ENCODE results near the gene RCSD1.

RCSD1 gene

DNA sequence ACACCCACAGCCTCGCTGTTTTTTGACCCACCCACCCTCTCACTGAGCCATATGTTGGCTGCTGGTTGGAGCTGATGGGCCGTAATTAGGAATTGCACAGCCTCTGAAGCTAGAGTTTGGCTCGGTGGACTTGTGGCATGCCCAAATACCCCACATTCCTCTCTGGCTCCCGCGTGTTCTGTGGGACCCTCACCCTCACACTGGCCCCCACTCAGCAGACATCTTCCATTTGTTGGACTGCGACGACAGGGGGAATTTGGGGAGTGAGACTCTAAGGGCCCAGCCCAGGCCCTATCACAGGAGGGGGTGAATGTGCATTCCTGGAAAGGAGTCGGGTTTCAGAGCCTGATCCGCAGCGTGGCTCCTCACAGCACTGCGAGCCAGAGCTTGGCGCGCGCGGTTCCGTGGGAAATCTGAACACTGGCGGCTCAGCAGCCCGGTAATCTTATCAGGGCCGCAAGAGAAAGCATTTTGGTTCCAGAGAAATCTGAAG lies 5.2 kb downstream of the RCSD1 start:
- Histone ChIP-seq H3K27ac (ENCODE audit: low read depth, low read length) (no peak overlapping the region), H3K4me1 (ENCODE audit: control insufficient read depth, insufficient read depth, low read length) (no peaks in the 10 kb centered on the region)

DNA sequence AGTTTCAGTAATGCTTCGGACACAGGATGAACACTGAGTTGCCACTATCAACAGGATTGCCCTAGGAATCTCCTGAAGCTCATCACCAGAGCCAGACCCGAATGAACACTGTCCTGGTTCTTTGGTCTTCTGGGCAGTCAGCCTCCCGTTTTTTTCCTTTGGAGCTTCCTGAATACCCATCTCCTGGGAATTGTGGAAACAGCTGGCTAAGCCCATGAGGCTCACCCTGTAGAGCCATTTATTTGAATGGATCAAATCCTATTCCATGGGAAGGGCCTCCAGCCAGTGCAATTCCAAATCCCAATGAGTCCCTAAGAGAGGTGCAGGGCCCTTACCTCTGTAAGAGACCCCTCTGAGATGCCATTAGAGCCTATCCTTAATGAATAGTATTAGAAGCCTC lies 5.9 kb downstream of the RCSD1 start:
- H3K4me1 ChIP-seq (ENCODE audit: control insufficient read depth, insufficient read depth, low read length), result no peaks in the 10 kb centered on the region
- H3K4me3 ChIP-seq (ENCODE audit: low read length), result no peak overlapping the region
- no peaks in the 10 kb centered on the region for H3K27me3 ChIP-seq (ENCODE audit: control insufficient read depth, insufficient read depth, low read length)
- no peak overlapping the region for H3K9ac ChIP-seq (ENCODE audit: low read length)
- no peak overlapping the region for H3K27ac ChIP-seq (ENCODE audit: low read depth, low read length)
- H3K36me3 ChIP-seq (ENCODE audit: control insufficient read depth, insufficient read depth, low read length), result no peaks in the 10 kb centered on the region

More for the DNA sequence above, 5.2 kb downstream of the RCSD1 start:
- Histone ChIP-seq H3K27me3 (ENCODE audit: control insufficient read depth, insufficient read depth, low read length) (no peaks in the 10 kb centered on the region), H3K9ac (ENCODE audit: low read length) (no peak overlapping the region), H3K36me3 (ENCODE audit: control insufficient read depth, insufficient read depth, low read length) (no peaks in the 10 kb centered on the region), H3K4me3 (ENCODE audit: low read length) (no peak overlapping the region)

DNA sequence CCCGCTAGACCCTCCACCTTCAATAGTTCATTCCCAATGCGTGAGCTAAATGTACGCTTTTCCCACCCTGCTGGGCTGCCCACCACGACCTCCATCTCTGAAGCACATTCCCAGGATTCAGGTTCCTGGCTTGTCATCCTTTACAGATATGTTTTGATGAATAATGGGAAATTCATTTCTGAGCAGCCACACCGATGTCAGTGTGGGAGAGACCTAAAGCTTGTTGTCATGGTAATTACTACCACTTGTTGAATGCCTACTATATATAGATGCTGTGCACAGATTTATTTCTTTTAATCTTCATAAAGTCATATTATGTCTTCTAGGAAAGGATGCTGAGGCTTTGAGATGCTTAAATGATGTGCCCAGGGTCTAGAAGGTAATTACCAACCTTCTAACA lies 8.0 kb downstream of the RCSD1 start:
- Histone ChIP-seq H3K27me3 (ENCODE audit: control insufficient read depth, insufficient read depth, low read length) (no peaks in the 10 kb centered on the region), H3K9ac (ENCODE audit: low read length) (no peak overlapping the region), H3K36me3 (ENCODE audit: control insufficient read depth, insufficient read depth, low read length) (peaks cover 2% of the 10 kb centered on the region), H3K4me1 (ENCODE audit: control insufficient read depth, insufficient read depth, low read length) (no peaks in the 10 kb centered on the region), H3K4me3 (ENCODE audit: low read length) (no peak overlapping the region), H3K27ac (ENCODE audit: low read depth, low read length) (no peak overlapping the region)

DNA sequence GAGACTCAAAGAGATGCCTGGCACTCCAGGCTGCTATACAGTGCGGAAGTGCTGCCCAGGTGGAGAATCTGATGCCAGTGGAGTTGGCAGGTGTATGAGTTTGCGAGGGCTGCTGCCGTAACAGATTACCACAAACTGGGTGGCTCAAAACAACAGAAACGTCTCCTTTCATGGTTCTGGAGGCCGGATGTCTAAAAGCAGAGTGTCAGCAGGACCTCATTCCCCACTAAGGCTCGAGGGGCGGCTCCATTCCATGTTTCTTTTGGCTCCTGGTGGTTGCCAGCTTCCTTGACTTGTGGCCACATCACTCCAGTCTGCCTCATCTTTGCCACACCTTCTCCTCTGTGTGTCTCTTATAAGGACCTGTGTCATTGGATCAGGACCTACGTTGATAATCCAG lies 10.0 kb downstream of the RCSD1 start:
- Histone ChIP-seq H3K27ac (ENCODE audit: low read depth, low read length) (no peak overlapping the region), H3K9ac (ENCODE audit: low read length) (no peak overlapping the region), H3K36me3 (ENCODE audit: control insufficient read depth, insufficient read depth, low read length) (peaks cover 2% of the 10 kb centered on the region), H3K27me3 (ENCODE audit: control insufficient read depth, insufficient read depth, low read length) (no peaks in the 10 kb centered on the region), H3K4me3 (ENCODE audit: low read length) (no peak overlapping the region), H3K4me1 (ENCODE audit: control insufficient read depth, insufficient read depth, low read length) (no peaks in the 10 kb centered on the region)

DNA sequence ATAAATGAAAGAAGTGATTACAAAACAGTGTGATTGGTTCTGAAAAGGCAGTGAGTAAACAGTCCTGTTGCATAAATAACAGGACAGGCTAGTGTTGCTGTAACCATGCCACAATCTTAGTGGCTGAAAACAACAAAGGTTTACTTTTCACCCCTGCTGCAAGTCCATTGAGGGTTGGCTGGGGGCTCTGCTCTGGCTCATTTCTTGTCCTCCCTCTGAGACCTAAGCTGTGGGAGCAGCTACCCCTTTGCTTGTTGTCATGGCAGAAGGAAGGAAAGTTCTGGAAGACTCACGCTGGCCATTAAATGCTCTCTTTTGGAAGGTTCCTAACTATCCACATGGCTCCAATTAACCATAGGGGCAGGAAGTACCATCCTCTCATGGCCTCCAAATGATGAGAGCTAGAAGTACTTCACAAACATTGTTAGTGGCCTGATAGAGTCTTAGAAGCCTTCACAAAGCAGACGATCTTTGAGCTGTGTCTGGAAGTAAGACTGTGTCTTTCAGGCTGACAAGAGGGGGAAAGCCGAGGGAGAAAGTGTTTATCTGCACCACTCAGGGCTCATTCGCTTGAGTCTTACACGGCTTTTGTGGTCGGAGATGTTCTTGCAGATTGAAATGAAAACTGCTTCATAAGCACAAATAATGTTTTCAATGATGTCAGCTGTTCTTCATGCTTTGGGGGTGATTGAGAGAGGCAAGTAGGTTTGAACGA lies 11.9 kb downstream of the RCSD1 start:
- H3K27ac ChIP-seq (ENCODE audit: low read depth, low read length), result no peak overlapping the region
- H3K9ac ChIP-seq (ENCODE audit: low read length), result no peak overlapping the region
- no peak overlapping the region for H3K4me3 ChIP-seq (ENCODE audit: low read length)
- peaks cover 2% of the 10 kb centered on the region for H3K36me3 ChIP-seq (ENCODE audit: control insufficient read depth, insufficient read depth, low read length)
- H3K4me1 ChIP-seq (ENCODE audit: control insufficient read depth, insufficient read depth, low read length), result no peaks in the 10 kb centered on the region
- H3K27me3 ChIP-seq (ENCODE audit: control insufficient read depth, insufficient read depth, low read length), result no peaks in the 10 kb centered on the region

DNA sequence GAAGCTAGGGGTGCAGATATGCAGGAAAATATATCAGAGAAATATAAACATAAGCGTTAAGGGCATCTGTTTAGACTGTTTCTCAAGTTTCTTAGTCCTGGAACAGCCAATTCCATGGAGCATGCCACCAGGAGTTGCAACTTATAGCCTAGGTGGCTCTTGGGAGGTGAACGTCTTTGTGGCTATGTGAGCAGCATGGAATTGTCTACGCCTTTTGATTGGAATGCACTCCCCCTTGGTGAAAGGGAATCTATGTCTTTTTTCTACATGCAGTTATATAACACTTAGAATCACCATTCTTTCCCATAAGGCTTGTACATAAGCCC lies 12.4 kb downstream of the RCSD1 start:
- peaks cover 2% of the 10 kb centered on the region for H3K36me3 ChIP-seq (ENCODE audit: control insufficient read depth, insufficient read depth, low read length)
- no peaks in the 10 kb centered on the region for H3K27me3 ChIP-seq (ENCODE audit: control insufficient read depth, insufficient read depth, low read length)
- no peak overlapping the region for H3K4me3 ChIP-seq (ENCODE audit: low read length)
- H3K4me1 ChIP-seq (ENCODE audit: control insufficient read depth, insufficient read depth, low read length), result no peaks in the 10 kb centered on the region
- H3K27ac ChIP-seq (ENCODE audit: low read depth, low read length), result no peak overlapping the region
- no peak overlapping the region for H3K9ac ChIP-seq (ENCODE audit: low read length)

DNA sequence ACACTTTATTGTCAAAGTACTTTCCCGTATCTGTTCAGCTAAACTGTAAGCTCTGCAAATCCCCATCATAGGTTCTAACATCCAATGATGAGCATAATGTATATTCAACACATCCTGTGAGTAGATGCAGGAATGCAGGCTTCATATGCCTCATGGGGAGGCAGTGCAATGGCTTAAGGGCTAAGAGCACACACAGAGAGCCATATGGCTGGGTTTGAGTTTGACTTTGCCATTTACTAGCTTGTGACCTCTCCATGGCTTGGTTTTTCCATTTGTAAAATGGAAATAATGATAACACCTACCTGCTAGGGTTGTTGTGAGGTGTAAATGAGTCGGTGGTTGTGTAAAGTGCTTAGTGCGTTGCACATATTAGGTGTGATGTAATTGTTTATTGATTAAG lies 13.4 kb downstream of the RCSD1 start:
- Histone ChIP-seq H3K9ac (ENCODE audit: low read length) (no peak overlapping the region), H3K27me3 (ENCODE audit: control insufficient read depth, insufficient read depth, low read length) (no peaks in the 10 kb centered on the region), H3K27ac (ENCODE audit: low read depth, low read length) (no peak overlapping the region), H3K36me3 (ENCODE audit: control insufficient read depth, insufficient read depth, low read length) (peaks cover 2% of the 10 kb centered on the region), H3K4me1 (ENCODE audit: control insufficient read depth, insufficient read depth, low read length) (no peaks in the 10 kb centered on the region), H3K4me3 (ENCODE audit: low read length) (no peak overlapping the region)

DNA sequence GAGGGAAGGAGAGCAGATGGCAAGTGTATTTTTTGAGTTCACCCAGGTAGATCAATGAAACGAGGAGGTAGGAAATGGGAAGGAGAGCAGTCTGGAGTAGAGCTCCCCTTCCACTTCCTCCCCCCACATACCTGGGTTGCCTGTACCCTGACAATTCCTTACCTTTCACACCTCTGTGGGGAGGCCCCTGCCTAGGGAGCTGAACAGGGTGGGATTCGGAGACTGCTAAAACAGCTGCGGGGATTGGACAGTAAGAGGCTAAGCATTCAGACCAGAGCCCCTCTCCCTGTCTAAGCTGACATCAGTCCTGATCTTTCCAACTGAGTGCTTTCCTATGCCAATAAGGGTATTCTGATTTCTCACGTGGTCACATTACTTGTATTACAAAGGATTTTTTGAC lies 14.5 kb downstream of the RCSD1 start:
- H3K4me3 ChIP-seq (ENCODE audit: low read length), result no peak overlapping the region
- H3K36me3 ChIP-seq (ENCODE audit: control insufficient read depth, insufficient read depth, low read length), result peaks cover 2% of the 10 kb centered on the region
- H3K27me3 ChIP-seq (ENCODE audit: control insufficient read depth, insufficient read depth, low read length), result no peaks in the 10 kb centered on the region
- no peak overlapping the region for H3K27ac ChIP-seq (ENCODE audit: low read depth, low read length)
- no peak overlapping the region for H3K9ac ChIP-seq (ENCODE audit: low read length)
- H3K4me1 ChIP-seq (ENCODE audit: control insufficient read depth, insufficient read depth, low read length), result peaks cover 2% of the 10 kb centered on the region

DNA sequence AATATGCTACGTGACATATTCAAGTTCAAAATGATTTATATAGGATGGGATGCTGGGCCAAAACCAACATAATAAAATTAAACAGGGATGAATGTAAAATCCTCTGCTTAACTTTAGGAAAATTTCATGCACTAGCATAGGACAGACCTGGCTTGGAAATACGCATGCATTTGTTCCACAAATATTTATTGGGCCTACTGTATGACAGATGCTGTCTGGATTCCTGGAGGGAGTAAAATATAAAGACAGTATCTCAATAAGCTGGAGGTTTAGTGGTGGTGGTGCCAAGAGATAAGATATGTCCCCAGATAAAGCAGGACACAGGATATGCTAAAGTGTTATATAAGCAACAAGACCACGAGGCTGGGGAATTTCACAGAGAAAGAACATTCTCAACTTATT lies 15.1 kb downstream of the RCSD1 start:
- H3K27ac ChIP-seq (ENCODE audit: low read depth, low read length), result no peak overlapping the region
- peaks cover 2% of the 10 kb centered on the region for H3K4me1 ChIP-seq (ENCODE audit: control insufficient read depth, insufficient read depth, low read length)
- H3K27me3 ChIP-seq (ENCODE audit: control insufficient read depth, insufficient read depth, low read length), result no peaks in the 10 kb centered on the region
- no peak overlapping the region for H3K9ac ChIP-seq (ENCODE audit: low read length)
- H3K36me3 ChIP-seq (ENCODE audit: control insufficient read depth, insufficient read depth, low read length), result peaks cover 2% of the 10 kb centered on the region
- no peak overlapping the region for H3K4me3 ChIP-seq (ENCODE audit: low read length)

DNA sequence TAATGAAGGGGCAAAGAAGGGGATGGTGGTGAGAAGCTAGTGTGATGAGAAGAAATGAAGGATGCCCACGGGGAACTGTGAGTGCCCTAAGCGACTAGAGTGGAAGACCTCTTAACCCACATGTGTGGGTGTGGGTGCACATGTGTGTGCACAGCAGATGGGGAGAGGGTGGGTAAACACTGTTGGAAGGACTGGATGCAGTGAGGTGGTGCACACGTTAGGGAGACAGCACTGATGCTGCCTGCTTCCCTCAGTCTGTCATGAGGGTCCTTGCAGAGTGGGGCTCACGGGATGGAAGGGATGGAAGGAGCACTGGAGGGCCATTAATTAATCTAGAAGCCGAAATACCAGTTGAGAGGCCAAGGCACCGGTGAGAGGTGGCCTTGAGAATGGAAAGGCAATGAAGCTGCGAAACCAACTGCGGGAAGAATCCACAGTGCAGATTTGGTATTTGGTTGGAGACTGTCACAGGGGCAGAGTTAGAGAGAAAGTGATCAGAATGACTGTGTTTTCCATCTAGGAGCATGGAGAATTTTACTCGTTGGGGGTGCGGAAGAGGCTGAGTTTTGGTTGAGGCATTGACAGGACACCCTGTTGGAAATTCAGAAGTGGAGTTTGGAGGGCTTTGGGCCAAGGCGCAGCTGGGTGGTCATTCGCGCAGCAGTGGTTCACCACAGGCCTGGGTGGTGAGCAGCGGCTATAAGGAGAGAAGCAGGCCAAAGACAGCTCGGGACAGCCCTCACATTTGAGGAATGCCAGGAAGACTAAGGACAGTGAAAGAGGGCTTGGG lies 15.8 kb downstream of the RCSD1 start:
- no peak overlapping the region for H3K27ac ChIP-seq (ENCODE audit: low read depth, low read length)
- H3K9ac ChIP-seq (ENCODE audit: low read length), result no peak overlapping the region
- H3K4me3 ChIP-seq (ENCODE audit: low read length), result no peak overlapping the region
- H3K4me1 ChIP-seq (ENCODE audit: control insufficient read depth, insufficient read depth, low read length), result peaks cover 2% of the 10 kb centered on the region
- H3K27me3 ChIP-seq (ENCODE audit: control insufficient read depth, insufficient read depth, low read length), result no peaks in the 10 kb centered on the region
- H3K36me3 ChIP-seq (ENCODE audit: control insufficient read depth, insufficient read depth, low read length), result peaks cover 2% of the 10 kb centered on the region

DNA sequence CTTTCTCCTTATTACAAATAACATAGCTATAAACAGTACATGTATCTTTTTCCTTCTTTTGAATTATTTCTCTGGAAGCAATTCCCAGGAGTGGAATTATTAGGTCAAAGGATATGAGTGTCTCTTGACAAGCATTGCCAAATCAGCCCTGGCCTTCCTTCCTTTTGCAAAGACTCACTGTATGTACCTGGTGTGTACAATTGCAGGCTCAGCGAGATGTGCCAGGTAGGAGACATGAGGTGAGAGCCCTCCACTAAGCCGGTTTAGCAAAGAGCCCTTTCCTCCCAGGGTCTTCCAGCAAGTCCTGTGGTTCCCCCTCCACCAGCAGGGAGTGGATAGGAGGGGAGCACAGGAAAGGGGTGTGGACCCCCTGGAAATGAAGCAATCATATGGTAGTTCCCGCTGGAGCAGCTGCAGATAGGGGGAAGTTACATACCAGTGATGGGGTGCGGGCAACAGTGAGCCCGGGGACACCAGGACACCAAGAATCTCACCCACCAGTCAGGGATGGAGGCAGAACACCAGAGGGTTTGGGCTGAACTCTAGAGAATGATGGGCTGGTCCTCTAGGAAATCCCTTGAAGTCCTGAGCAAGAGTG lies 18.3 kb downstream of the RCSD1 start:
- Histone ChIP-seq H3K4me3 (ENCODE audit: low read length) (no peak overlapping the region), H3K27ac (ENCODE audit: low read depth, low read length) (no peak overlapping the region), H3K9ac (ENCODE audit: low read length) (no peak overlapping the region), H3K36me3 (ENCODE audit: control insufficient read depth, insufficient read depth, low read length) (no peaks in the 10 kb centered on the region), H3K27me3 (ENCODE audit: control insufficient read depth, insufficient read depth, low read length) (no peaks in the 10 kb centered on the region), H3K4me1 (ENCODE audit: control insufficient read depth, insufficient read depth, low read length) (peaks cover 2% of the 10 kb centered on the region)

DNA sequence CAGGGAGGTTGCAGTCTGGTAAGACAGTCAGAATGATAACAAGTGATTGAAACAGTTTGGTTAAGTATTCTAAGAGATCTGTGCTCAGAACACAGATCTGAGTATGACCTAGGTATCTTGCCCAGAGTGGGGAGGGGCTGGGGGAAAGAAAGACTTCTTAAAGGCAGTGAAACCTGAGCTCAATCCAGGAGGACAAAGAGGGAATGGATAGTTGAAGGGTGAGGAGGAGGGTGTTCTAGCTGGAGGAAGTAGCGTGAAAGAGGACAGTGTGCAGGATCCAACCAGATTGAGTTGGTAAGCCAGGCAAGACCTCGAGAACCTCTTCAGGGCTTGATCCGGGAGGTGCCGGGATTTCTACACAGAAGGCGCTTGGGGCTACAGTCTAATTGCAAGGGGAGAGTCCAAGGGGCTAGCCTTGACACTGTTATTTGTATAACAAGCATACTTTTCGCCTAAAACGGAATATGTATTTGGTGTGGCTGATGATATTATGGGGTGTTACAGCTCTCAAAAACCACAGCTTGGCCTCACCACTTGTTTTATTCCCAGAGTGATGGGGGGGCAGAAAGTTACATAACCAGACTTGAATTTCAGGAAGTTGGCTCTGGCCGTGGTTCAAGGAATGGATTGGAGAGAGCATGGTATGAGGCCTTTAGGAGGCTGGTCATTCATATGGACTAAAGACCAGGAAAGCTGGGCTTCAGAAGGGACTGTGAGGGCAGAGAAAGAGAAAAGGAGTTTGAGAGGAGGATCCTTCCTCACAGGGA lies 19.1 kb downstream of the RCSD1 start:
- Histone ChIP-seq H3K27me3 (ENCODE audit: control insufficient read depth, insufficient read depth, low read length) (no peaks in the 10 kb centered on the region), H3K27ac (ENCODE audit: low read depth, low read length) (peak overlapping the region; percentile 14), H3K4me1 (ENCODE audit: control insufficient read depth, insufficient read depth, low read length) (peaks cover 2% of the 10 kb centered on the region), H3K4me3 (ENCODE audit: low read length) (no peak overlapping the region), H3K36me3 (ENCODE audit: control insufficient read depth, insufficient read depth, low read length) (no peaks in the 10 kb centered on the region), H3K9ac (ENCODE audit: low read length) (no peak overlapping the region)
